H9 (cell line): ENCODE results near the gene LRRC74B. TPM values are rescaled to one million over a fixed set of nuclear protein-coding genes. Genes with fewer than 3 reads are reported as not detected.
A peak's percentile ranks its signal among the peaks of the same experiment; 100 is the strongest.

Experiments used
- DNase-seq: peaks from one replicate; pipeline ENCODE4 v3.0.0-alpha.2; 2017
- H2AFZ ChIP-seq: one replicate; pipeline ENCODE4 v1.6.1; 2013; ENCODE audit warnings: mild to moderate bottlenecking, low read length, control low read depth, moderate library complexity
- H2AK5ac ChIP-seq: 2 replicates; pipeline ENCODE4 v1.6.1; 2013; ENCODE audit warnings: low read length, control low read depth, mixed read lengths; ENCODE audit not compliant: insufficient read length
- H2BK120ac ChIP-seq: one replicate; pipeline ENCODE4 v1.6.1; 2013; ENCODE audit warnings: low read depth, mild to moderate bottlenecking, low read length, control low read depth, inconsistent platforms; ENCODE audit not compliant: poor library complexity, severe bottlenecking
- H2BK12ac ChIP-seq: 2 replicates; pipeline ENCODE4 v1.6.1; 2013; ENCODE audit warnings: low read length, control low read depth, mixed read lengths, low read depth; ENCODE audit not compliant: insufficient read length
- H2BK15ac ChIP-seq: 2 replicates; pipeline ENCODE4 v1.6.1; 2013; ENCODE audit warnings: low read depth, low read length, control low read depth
- H2BK20ac ChIP-seq: one replicate; pipeline ENCODE4 v1.6.1; 2013; ENCODE audit warnings: low read depth, mild to moderate bottlenecking, low read length, control low read depth, inconsistent platforms; ENCODE audit not compliant: poor library complexity, severe bottlenecking
- H2BK5ac ChIP-seq: 2 replicates; pipeline ENCODE4 v1.6.1; 2013; ENCODE audit warnings: low read length, control low read depth, mixed read lengths; ENCODE audit not compliant: insufficient read length
- H3K14ac ChIP-seq: 2 replicates; pipeline ENCODE4 v1.6.1; 2013; ENCODE audit warnings: low read length, control low read depth; ENCODE audit not compliant: insufficient read depth
- H3K18ac ChIP-seq: 2 replicates; pipeline ENCODE4 v1.6.1; 2013; ENCODE audit warnings: low read depth, mild to moderate bottlenecking, mixed read lengths, low read length, control low read depth; ENCODE audit not compliant: insufficient read length
- H3K23ac ChIP-seq: 2 replicates; pipeline ENCODE4 v1.6.1; 2013; ENCODE audit warnings: low read length, control low read depth, mixed read lengths, low read depth; ENCODE audit not compliant: insufficient read length
- H3K23me2 ChIP-seq: 2 replicates; pipeline ENCODE4 v1.6.1; 2013; ENCODE audit warnings: low read depth, mild to moderate bottlenecking, mixed read lengths, low read length, control low read depth; ENCODE audit not compliant: insufficient read length, poor library complexity, severe bottlenecking
- H3K27ac ChIP-seq: 2 replicates; pipeline ENCODE4 v1.5.1; 2013; ENCODE audit warnings: low read length, control low read depth, mixed read lengths, low read depth; ENCODE audit not compliant: insufficient read length
- H3K27me3 ChIP-seq: 2 replicates; pipeline ENCODE4 v1.6.1; 2013; ENCODE audit warnings: low read length, control low read depth, inconsistent platforms; ENCODE audit not compliant: insufficient read depth
- H3K4ac ChIP-seq: 2 replicates; pipeline ENCODE4 v1.6.1; 2013; ENCODE audit warnings: low read depth, mild to moderate bottlenecking, control low read depth, inconsistent platforms, low read length, moderate library complexity
- H3K4me1 ChIP-seq: 2 replicates; pipeline ENCODE4 v1.6.1; 2013; ENCODE audit warnings: low read length, control low read depth, inconsistent platforms; ENCODE audit not compliant: insufficient read depth
- H3K4me2 ChIP-seq: 2 replicates; pipeline ENCODE4 v1.6.1; 2013; ENCODE audit warnings: low read length, control low read depth, mixed read lengths; ENCODE audit not compliant: insufficient read length, insufficient read depth
- H3K56ac ChIP-seq: 2 replicates; pipeline ENCODE4 v1.6.1; 2013; ENCODE audit warnings: low read depth, mild to moderate bottlenecking, mixed read lengths, low read length, control low read depth; ENCODE audit not compliant: insufficient read length
- H3K79me1 ChIP-seq: 2 replicates; pipeline ENCODE4 v1.6.1; 2013; ENCODE audit warnings: low read depth, mild to moderate bottlenecking, moderate library complexity, low read length, control low read depth, inconsistent platforms; ENCODE audit not compliant: insufficient read depth, poor library complexity, severe bottlenecking
- H3K79me2 ChIP-seq: 2 replicates; pipeline ENCODE4 v1.6.1; 2013; ENCODE audit warnings: low read length, control low read depth, inconsistent platforms; ENCODE audit not compliant: insufficient read depth
- H3K9ac ChIP-seq: 2 replicates; pipeline ENCODE4 v1.6.1; 2013; ENCODE audit warnings: low read length, control low read depth, mixed read lengths; ENCODE audit not compliant: insufficient read length; ENCODE audit errors: extremely low read depth
- H3K9me3 ChIP-seq: one replicate; pipeline ENCODE4 v1.6.1; 2013; ENCODE audit warnings: low read depth, low read length, inconsistent platforms; ENCODE audit not compliant: control insufficient read depth
- H3T11ph ChIP-seq: one replicate; pipeline ENCODE4 v1.6.1; 2013; ENCODE audit warnings: mild to moderate bottlenecking, low read length, control low read depth, inconsistent platforms
- H4K20me1 ChIP-seq: one replicate; pipeline ENCODE4 v1.6.1; 2013; ENCODE audit not compliant: control insufficient read depth, insufficient read length, insufficient read depth
- H4K5ac ChIP-seq: 2 replicates; pipeline ENCODE4 v1.6.1; 2013; ENCODE audit warnings: low read depth, mild to moderate bottlenecking, mixed read lengths, low read length, control low read depth; ENCODE audit not compliant: insufficient read length
- H4K8ac ChIP-seq: replicated peaks from 2 replicates; pipeline ENCODE4 v1.6.1; 2013; ENCODE audit warnings: low read length, control low read depth, mixed read lengths, low read depth; ENCODE audit not compliant: insufficient read length
- H4K91ac ChIP-seq: 2 replicates; pipeline ENCODE4 v1.6.1; 2013; ENCODE audit warnings: low read depth, mild to moderate bottlenecking, moderate library complexity, mixed read lengths, low read length, control low read depth; ENCODE audit not compliant: insufficient read length
- H3K27ac Mint-ChIP-seq, 3 experiments: 2 replicates in 2 of 3; 3 replicates in 1 of 3; pipeline ENCODE4 v1.8.0; 2020 to 2021; ENCODE audit warnings: mixed read lengths in 3 of 3, mild to moderate bottlenecking in 1 of 3, moderate library complexity in 1 of 3
- H3K27me3 Mint-ChIP-seq: 2 replicates; pipeline ENCODE4 v1.8.0; 2021; ENCODE audit warnings: low read depth, mild to moderate bottlenecking, moderate library complexity, mixed read lengths
- H3K36me3 Mint-ChIP-seq, 3 experiments: 2 replicates in 2 of 3; 3 replicates in 1 of 3; pipeline ENCODE4 v1.8.0; 2020 to 2021; ENCODE audit warnings: low read depth in 3 of 3, mixed read lengths in 3 of 3; ENCODE audit not compliant: insufficient read depth in 1 of 3
- H3K4me1 Mint-ChIP-seq, 2 experiments: 2 replicates each; pipeline ENCODE4 v1.8.0; 2020; ENCODE audit warnings: mixed read lengths in 2 of 2
- H3K4me3 Mint-ChIP-seq, 2 experiments: 2 replicates in 1 of 2; 3 replicates in 1 of 2; pipeline ENCODE4 v1.8.0; 2020 to 2021; ENCODE audit warnings: mild to moderate bottlenecking in 2 of 2, mixed read lengths in 2 of 2, moderate library complexity in 1 of 2
- H3K9me3 Mint-ChIP-seq, 2 experiments: 2 replicates in 1 of 2; 3 replicates in 1 of 2; pipeline ENCODE4 v1.8.0; 2020; ENCODE audit warnings: mild to moderate bottlenecking in 2 of 2, mixed read lengths in 2 of 2, moderate library complexity in 1 of 2
- CTCF ChIP-seq: fragments of 200-600 bp; sonication (generic); conservative IDR thresholded peaks from 3 replicates; pipeline ENCODE4 v1.8.0; 2021; ENCODE audit warnings: antibody characterized with exemption, mild to moderate bottlenecking
- WGBS: extraction: QIAGEN DNeasy Blood & Tissue Kit; methylation state at CpG from one replicate; pipeline ENCODE4 v1.1.7; 2013; ENCODE audit warnings: missing lambda C conversion rate, low lambda C conversion rate, mixed read lengths; ENCODE audit not compliant: insufficient read length; ENCODE audit errors: extremely low coverage; 5-methylcytosine and 5-hydroxymethylcytosine counted together
- total RNA-seq: library from RNA; stranded (reverse); gene quantifications from 2 replicates; pipeline ENCODE4 v1.2.1, GENCODE V29; 2021

LRRC74B gene
- total RNA-seq, 1 experiment from 2014 or later = not detected

- Histone ChIP-seq H2BK15ac (no peak overlapping the region), H3K23me2 (peaks cover 7% of the 10 kb centered on the region), H3K79me2 (no peaks in the 10 kb centered on the region), H3K18ac (no peak overlapping the region), H2BK12ac (no peak overlapping the region), H3K79me1 (no peaks in the 10 kb centered on the region), H3K4me2 (no peak overlapping the region), H4K5ac (no peak overlapping the region), H2BK20ac (no peak overlapping the region), H4K8ac (no peak overlapping the region), H3K27me3 (no peaks in the 10 kb centered on the region), H2BK5ac (no peak overlapping the region), H3T11ph (no peak overlapping the region), H2AFZ (no peak overlapping the region), H3K56ac (no peak overlapping the region), H2AK5ac (no peak overlapping the region), H3K4me1 (peaks cover 3% of the 10 kb centered on the region; the same call in 1 of the 2 replicates), H4K91ac (no peak overlapping the region), H3K9ac (no peak overlapping the region), H3K23ac (no peak overlapping the region), H2BK120ac (no peak overlapping the region), H3K4ac (no peak overlapping the region), H3K27ac (no peak overlapping the region), H3K14ac (no peak overlapping the region), H4K20me1 (no peaks in the 10 kb centered on the region), H3K9me3 (no peaks in the 10 kb centered on the region)
- Mint-ChIP-seq H3K36me3 (no peaks in the 10 kb centered on the region), H3K27me3 (peaks cover 54% of the 10 kb centered on the region), H3K4me3 (0 out of 5 replicates have a peak overlapping the region, but pooled peaks of 1 of the 2 experiments have one; percentile 95), H3K9me3 (peaks cover 6 to 8% of the 10 kb centered on the region in 2 experiments; a peak in 4 of 5 replicates), H3K4me1 (peaks cover 18 to 37% of the 10 kb centered on the region in 2 experiments), H3K27ac (no peak overlapping the region)
- no CpG with 5 or more reads among the region's 10 CpGs for WGBS
- no peak for DNase-seq
- no peak for TF ChIP-seq CTCF
Measured at GRCh38 chr22:21015466-21016006, 30.2 kb upstream of the LRRC74B start.
